ENCODE results near the gene SRSF8.
"Not testable (repeated sequence)": the region's sequence is repeated elsewhere in the genome, so short reads cannot be mapped to it uniquely, and the experiment has no call there.

Gene SRSF8, protein sequence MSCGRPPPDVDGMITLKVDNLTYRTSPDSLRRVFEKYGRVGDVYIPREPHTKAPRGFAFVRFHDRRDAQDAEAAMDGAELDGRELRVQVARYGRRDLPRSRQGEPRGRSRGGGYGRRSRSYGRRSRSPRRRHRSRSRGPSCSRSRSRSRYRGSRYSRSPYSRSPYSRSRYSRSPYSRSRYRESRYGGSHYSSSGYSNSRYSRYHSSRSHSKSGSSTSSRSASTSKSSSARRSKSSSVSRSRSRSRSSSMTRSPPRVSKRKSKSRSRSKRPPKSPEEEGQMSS

DNA sequence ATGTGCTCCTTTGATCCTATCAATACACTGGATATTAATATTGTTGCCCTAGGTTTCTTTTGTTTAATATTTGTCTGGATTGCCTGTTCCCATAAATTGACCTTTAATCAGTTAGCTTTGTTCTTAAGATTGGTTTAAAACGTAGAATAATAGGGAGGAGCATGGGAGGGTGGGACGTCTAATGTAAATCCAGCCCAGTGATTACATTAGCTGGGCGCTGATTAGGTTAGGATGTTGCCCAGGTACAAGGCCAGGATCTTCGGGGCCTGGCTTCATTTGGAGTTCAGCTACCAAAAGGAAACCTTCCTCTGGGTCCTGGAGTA is at the start of gene SRSF8:
SRSF8 (plus strand) TSS at position 204 of the 323 bp plus-strand sequence. CDS start 308 bp downstream, outside the sequence.
- DNase-seq (ENCODE audit: low read depth) = no peak

DNA sequence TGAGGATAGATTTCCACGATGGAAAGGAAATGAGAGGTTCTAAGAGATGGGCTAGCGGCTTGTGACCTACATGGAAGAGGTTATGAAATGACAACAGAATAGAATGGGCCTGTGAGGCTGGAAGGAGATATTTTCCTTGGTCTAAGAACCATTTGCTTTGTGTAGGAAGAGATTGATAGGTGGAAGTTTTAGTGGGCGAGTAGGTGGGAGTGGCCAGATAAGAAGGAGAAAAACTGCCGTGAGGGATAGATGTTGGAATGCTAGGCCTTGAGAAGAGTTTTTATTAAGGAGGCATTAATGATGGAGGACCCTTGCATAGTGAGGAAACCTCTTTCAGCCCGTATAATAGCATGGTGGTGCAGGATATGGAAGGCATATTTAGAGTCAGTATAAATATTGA is 45.3 kb upstream of the SRSF8 start:
- DNase-seq (ENCODE audit: low read depth) = not testable (repeated sequence)

DNA sequence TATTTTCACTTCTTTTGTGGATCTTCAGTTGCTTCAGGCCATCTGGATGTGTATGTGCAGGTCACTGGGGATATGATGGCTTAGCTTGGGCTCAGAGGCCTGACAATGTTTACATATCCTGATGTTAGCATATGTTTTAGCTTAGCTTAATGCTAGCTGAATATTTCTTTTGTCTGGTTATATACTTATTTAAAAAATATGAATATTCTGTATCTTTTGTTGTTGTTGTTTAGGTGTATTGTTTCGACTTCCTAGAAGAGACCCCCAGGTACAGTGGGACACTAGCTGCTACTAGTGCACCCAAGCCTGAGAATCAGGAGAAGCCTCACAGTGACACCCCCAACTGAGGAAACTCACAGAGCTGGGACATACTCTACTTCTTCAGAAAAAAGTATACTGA is 41.8 kb upstream of the SRSF8 start, which contains the start of gene KDM4E:
KDM4E (plus strand) TSS at position 301 of the 400 bp plus-strand sequence. CDS start 300 bp downstream, outside the sequence.
- DNase-seq (ENCODE audit: low read depth) = no peak

DNA sequence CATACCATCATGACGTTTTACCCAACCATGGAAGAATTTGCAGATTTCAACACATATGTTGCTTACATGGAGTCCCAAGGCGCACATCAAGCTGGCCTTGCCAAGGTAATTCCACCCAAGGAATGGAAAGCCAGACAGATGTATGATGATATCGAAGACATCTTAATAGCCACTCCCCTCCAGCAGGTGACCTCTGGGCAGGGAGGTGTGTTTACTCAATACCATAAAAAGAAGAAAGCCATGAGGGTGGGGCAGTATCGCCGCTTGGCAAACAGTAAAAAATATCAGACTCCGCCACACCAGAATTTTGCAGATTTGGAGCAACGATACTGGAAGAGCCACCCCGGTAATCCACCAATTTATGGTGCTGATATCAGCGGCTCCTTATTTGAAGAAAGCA is 41.1 kb upstream of the SRSF8 start:
- DNase-seq (ENCODE audit: low read depth) = not testable (repeated sequence)

DNA sequence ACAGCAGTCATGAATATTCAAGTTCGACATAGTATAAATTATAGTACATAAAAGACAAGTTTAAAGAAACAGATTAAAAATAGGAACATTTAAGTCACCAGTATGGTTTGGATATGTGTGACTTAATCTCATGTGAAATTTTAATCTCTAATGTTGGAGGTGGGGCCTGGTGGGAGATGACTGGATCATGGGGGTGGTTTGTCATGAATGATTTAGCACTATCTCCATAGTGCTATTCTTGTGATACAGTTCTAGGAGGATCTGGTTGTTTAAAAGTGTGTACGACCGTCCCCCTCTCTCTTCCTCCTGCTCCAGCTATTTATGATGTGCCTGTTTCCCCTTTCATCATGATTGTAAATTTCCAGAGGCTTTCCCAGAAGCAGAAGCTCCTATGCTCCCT is 38.4 kb upstream of the SRSF8 start:
- DNase-seq (ENCODE audit: low read depth) = no peak

DNA sequence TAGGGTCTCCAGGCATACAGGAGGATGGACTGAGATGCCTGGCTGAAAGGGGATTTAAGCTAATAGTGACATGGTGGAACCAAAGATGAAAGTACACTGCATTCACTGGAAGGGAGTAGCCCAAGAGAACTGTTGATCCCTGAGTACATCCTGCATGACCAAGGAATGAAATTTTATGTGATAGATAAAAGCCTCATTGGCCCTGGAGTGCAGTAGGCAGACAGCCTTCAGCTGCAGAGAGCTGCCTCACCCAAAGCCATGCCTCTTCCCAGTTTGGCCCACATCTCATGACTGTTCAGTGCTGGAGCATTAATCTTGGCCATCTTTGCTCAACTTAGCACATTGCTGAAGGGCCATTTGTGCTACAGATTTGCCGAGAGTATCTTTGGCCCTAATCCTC is 33.7 kb upstream of the SRSF8 start:
- DNase-seq (ENCODE audit: low read depth) = no peak

DNA sequence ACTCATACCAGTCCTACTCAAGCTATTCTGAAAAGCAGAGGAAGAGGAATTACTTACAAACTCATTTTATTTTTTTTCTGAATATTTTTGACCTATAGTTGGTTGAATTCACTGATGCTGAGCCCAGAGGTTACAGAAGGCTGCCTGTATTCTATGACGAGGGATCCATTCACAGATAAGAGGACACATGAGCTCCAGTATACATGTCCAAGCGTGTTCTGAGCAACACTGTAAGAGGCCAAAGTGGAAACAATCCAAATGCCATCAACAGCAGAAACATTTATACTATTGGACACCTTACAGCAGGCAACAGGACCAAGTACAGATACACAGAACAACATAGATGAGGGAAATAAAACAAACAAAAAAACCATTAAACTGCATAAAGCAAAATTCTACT is 31.4 kb upstream of the SRSF8 start:
- DNase-seq (ENCODE audit: low read depth) = no peak

DNA sequence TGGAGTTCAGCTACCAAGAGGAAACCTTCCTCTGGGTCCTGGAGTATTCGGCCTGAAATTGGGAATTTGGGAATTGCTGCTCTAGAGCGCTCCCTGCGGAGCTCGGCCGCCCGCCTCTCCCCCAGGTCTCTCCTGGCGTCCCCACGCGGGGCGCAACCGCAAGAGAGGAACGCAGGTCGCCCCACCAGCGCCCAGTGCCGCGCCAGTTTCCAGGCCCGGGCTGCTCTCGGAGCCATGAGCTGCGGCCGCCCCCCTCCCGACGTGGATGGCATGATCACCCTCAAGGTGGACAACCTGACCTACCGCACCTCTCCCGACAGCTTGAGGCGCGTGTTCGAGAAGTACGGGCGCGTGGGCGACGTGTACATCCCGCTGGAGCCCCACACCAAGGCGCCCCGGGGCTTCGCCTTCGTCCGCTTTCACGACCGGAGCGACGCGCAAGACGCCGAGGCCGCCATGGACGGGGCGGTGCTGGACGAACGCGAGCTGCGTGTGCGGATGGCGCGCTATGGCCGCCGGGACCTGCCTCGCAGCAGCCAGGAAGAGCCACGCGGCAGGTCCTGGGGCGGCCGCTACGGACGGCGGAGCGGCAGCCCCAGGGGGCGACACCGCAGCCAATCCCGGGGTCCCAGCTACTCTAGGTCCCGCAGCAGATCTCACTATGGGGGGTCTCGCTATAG is 29.2 kb upstream of the SRSF8 start:
- not testable (repeated sequence) for DNase-seq (ENCODE audit: low read depth)

DNA sequence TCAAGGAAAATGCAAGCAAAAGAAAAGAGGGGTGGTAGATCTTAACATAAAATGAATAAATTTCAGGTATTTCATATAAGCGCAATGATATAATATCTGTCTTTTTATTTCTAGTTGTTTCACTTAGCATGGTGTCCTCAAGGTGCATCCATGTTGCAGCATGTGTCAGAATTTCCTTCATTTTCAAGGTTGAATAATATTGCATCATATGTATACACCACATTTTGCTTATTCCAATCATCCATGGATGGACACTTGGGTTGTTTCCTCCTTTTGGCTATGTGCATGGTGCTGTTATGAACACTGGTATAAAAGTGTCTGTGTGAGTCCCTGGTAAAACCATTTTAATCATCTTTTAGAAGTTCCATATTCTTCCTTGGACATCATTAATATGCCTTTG is 24.5 kb upstream of the SRSF8 start:
- no peak for DNase-seq (ENCODE audit: low read depth)

DNA sequence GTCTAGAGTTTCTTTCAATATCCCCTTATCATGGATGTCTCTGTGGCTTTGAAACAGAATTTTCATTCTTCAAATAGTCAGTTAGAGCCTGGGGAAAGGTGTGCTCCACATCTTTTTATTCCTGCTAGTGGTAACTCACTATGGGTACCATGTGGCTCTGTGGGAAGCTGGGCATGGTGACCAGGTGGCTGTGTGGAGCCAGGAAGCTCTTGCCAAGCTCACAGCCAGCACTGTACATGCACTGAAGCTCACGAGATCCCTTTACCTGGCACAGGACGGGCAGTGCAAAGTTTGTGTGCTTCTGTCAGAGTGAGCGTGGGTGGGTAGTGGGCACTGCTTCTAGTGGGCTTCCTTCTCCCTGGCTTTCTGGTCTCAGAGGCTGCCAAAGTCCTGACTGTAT is 23.8 kb upstream of the SRSF8 start:
- DNase-seq (ENCODE audit: low read depth) = no peak

DNA sequence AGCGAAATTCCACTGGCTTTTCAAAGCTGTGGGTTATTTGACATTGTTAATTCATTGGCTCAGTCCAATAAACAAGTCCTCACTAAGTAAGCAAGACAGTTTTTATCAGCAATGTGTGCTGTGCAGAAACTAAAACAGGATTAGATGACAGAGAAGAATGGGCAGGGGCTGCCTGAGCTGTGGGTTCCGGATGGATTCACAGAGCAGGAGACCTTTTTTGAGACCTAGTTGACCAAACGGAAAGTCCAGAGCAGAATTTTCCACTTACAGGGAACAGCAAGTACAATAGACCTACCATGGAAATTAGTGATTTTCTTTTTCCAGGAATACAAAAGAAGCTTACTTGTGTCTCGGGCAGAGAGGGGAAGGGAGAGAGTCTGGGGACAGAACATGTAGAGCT is 22.7 kb upstream of the SRSF8 start:
- DNase-seq (ENCODE audit: low read depth) = no peak

DNA sequence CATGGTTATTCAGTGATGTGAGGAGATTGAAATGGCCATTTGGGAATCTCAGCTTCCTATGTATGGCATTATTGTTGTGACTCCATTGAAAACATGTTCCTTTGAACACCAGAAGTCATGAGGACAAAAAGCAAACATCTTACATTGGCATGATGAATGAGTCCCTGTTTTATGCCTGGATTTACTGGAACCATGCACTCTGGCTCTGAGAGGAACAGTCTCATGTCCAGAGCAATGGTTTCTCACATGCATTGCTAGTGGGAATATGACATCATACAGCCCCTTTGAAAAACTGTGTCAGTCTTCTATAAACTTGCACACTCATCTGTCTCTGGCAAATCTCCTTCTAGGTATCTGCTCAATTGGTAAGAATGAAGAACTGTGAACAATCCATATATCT is 20.9 kb upstream of the SRSF8 start:
- no peak for DNase-seq (ENCODE audit: low read depth)

DNA sequence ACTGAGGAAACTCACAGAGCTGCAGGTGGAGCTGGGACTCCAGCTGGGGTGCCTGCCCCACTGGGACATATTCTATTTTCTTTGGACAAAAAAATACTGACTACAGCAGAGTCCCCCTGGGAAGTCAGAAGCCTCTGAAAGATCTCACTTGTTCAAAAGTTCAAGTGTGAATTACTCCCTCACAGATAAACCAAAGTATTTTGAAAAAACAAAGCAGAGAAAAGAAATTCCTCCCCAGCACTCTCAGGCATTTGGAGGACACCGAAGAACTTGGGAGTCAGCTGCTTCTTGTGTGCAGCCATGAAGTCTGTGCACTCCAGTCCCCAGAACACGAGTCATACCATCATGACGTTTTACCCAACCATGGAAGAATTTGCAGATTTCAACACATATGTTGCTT is 17.6 kb upstream of the SRSF8 start, which contains the start of gene KDM4F:
KDM4F (plus strand) TSS at position 301 of the 400 bp plus-strand sequence.
- not testable (repeated sequence) for DNase-seq (ENCODE audit: low read depth)

DNA sequence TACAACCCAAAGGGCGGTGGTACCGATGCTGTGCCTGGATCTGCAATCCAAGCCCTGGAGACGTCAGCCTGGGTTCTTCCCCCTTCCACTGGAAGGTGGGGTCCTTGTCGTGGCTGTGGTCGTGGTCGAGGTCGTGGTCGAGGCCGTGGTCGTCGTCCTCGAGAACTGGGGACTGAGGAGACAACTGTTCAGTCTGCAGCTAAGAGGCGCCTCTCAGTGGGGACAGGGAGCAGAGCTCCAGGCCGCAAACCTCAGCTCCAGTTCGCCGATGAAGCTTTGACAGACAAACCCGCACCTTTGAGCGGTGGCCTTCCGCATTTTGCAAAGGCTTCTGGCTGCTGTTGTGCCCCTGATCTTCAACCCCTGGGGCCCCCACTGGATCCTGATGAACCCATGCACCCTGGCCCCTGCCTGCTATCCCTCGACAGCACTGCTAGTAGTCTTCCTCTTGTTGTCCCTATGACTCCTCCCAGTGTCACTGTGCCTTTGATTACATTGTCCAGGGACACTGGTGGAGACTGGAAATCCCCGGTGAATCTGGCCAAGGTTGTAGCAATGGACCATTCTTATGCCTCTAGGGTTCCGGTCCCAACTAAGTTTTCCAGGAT is 16.0 kb upstream of the SRSF8 start:
- no peak for DNase-seq (ENCODE audit: low read depth)

DNA sequence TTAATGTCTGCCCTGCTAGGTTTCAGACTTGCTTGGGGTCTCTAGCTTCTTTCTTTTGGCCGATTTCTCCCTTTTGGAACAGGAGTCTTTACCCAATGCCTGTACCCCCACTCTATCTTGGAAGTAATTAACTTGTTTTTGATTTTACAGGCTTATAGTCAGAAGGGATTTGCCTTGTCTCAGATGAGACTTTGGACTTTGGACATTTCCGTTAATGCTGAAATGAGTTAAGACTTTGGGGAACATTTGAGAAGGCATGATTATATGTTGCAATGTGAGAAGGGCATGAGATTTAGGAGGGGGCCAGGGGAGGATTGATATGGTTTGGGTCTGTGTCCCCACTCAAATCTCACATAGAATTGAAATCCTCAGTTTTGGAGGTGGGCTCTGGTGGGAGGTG is 12.4 kb upstream of the SRSF8 start:
- no peak for DNase-seq (ENCODE audit: low read depth)

DNA sequence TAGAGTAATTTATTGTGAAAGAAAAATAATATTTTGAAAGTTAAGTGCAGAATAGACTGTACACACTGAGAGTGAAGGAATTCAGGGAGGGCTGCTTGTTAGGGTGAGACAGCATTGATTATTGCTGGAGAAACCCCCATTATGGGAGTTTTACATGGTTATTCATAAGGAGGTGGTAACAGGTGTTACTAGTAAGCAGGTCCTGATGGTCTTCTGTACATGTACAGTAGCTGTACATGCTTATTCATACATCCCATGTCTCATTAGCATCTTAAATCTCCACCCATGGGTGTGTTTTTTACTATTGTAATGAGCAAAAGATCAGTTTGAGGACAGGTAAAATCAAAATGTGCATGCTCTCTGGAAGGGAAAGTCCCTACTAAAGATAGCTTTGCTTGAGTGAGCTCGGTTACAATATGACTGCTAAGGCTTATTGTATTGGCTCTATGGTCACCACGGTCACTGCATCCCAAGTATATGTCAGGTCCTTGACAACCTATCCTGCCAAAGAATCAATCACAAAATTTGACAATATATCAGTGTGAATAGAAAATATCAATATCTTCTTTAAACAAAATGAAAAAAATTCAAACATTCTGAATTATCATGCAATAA is 11.3 kb upstream of the SRSF8 start:
- no peak for DNase-seq (ENCODE audit: low read depth)

DNA sequence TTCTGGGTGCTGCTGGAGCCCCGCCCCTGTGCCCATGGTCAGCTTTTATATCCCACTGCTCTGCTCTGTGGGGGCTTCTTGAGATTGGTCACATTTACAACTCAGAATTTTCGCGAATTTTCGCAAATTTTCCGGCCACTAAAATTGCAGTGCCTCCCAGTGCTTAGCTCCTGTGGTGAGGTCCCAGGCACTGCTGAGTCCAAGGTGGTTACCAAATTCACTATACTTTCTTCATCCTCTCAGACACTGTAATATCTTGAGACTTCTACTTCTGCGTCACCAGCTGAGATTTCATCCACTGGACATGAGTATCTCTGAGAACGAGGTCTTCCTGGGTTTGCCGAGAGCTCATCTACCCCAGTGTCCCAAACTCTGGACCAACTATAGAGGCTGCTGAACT is 8.8 kb upstream of the SRSF8 start:
- DNase-seq (ENCODE audit: low read depth) = no peak

DNA sequence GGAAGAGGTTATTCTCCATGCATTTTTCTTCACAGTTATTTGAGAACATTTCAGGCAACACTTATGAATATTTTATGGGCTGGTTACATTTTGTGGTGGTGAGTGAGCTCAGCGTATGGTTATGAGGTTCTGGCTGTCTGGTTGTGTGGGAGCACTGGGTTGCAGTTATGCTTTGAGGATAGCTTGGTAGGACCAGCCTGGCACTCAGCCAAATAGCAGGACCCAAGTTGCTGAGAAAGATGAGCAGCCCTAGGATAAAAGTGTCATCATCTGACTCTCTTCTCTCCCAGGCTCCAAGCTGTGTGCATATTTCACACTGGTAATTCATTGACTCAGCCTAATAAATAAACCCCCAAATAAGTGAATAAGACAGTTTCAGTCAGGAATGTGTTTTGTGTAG is 8.1 kb upstream of the SRSF8 start:
- no peak for DNase-seq (ENCODE audit: low read depth)

DNA sequence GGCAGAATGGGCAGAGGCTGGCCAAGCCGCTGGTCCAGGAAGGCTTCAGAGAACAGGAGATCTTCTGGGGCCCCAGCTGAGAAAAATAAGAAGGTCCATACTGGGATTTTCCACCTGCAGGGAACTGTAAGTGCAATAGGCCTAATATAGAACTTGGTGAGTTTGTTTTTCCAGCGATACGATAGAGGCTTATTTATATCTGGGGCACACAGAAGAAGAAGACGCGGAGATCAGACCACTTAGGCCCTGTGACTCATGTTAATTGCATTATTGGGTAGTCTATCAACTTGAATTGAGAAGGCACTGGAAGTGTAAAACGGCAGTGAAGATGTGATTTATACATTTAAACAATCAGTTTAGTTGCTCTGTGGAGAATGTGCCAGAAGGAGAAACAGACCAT is 7.7 kb upstream of the SRSF8 start:
- no peak for DNase-seq (ENCODE audit: low read depth)

DNA sequence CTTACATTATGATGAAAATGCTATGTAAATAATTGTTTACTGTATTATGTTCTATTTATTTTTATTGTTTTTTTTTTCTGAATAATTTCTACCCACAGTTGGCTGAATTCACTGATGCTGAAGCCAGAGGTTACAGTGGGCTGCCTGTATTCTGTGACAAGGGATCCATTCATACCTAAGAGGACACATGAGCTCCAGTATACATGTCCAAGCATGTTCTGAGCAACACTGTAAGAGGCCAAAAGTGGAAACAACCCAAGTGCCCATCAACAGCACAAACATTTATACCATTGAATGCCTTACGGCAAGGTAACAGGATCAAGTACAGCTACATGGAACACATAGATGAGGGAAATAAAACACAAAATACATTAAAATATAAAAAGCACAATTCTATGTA is 1.4 kb upstream of the SRSF8 start:
- DNase-seq (ENCODE audit: low read depth) = no peak

DNA sequence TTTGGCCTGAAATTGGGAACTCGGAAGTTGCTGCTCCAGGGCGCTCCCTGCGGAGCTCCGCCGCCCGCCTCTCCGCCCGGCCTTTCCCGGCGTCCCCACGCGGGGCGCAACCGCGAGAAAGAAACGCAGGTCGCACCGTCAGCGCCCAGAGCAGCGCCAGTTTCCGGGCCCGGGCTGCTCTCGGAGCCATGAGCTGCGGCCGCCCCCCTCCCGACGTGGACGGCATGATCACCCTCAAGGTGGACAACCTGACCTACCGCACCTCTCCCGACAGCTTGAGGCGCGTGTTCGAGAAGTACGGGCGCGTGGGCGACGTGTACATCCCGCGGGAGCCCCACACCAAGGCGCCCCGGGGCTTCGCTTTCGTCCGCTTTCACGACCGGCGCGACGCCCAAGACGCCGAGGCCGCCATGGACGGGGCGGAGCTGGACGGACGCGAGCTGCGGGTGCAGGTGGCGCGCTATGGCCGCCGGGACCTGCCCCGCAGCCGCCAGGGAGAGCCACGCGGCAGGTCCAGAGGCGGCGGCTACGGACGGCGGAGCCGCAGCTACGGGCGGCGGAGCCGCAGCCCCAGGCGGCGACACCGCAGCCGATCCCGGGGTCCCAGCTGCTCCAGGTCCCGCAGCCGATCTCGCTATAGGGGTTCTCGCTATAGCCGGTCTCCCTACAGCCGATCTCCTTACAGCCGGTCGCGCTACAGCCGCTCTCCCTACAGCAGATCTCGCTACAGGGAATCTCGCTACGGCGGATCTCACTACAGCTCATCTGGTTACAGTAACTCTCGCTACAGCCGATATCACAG is 521 bp downstream of the SRSF8 start:
- peak; percentile 56 for DNase-seq (ENCODE audit: low read depth)

DNA sequence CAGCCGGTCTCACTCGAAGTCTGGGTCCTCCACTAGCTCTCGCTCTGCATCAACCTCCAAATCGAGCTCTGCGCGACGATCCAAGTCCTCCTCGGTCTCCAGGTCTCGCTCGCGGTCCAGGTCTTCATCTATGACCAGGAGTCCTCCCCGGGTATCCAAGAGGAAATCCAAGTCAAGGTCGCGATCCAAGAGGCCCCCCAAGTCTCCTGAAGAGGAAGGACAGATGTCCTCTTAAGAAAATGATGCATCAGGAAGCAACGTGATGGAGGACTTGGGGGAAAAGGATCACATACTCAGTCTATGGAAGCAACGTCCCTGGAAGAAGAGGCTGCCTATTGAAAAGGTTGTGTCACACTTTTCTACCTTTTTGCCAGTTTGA is 1.1 kb downstream of the SRSF8 start:
- peak; percentile 27 for DNase-seq (ENCODE audit: low read depth)
